GM21723 (cell line): ENCODE data around the gene ANKS3.
A peak's percentile ranks its signal among the peaks of the same experiment; 100 is the strongest.

Experiments
- ATAC-seq: cut with Tn5 transposase; IDR thresholded peaks from one replicate; pipeline ENCODE4 v1.9.1; 2021; ENCODE audit warnings: mild to moderate bottlenecking, moderate library complexity; ENCODE audit not compliant: unreplicated experiment

ANKS3 gene, protein sequence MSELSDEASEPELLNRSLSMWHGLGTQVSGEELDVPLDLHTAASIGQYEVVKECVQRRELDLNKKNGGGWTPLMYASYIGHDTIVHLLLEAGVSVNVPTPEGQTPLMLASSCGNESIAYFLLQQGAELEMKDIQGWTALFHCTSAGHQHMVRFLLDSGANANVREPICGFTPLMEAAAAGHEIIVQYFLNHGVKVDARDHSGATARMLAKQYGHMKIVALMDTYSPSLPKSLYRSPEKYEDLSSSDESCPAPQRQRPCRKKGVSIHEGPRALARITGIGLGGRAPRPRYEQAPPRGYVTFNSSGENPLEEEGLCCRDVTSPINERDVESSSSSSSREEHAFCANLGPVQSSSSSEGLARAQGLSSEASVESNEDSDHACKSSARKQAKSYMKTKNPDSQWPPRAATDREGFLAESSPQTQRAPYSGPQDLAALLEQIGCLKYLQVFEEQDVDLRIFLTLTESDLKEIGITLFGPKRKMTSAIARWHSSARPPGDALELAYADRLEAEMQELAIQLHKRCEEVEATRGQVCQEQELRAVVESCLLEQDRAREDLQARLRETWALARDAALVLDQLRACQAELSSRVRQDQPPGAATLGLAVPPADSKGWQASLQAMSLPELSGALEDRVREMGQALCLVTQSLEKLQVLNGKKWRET

DNA sequence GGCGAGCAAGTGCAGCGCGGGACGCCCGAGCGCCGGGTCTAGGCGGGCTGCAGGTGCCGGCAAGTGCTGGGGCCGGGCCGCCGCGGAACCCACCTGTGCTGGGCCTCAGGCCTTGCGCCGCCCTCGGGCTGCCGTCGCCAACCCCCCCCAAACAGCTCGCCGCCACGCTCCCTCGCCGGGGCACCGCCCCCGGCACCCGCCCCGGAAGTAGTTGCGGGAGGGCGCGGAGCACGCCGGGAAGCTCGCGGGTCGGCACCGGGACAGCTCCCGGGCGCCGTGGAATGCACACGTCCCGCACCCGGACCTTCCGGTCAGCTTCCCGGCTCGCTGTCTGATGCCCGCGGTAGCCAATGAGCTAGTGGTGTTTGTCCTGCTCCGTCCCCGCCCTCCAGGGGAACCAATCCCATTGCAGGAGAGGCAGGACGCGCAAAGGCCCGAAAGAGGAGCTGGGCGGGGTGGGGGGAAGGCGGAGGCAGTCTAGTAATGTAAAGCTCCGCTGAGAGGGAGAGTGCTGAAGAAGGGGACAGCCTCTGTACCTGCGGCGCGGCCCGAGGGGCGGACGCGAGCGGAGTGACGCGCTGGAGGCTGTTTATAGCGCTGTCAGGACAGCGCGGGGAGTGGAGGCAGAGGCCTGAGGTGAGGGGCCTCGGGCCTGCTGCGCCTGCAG is at the start of gene ANKS3, which contains the start of gene DNAAF8:
ANKS3 (minus strand) TSS at position 209 of the 667 bp plus-strand sequence. CDS start 4,122 bp downstream, outside the sequence.
DNAAF8 (plus strand) TSS at position 475 of the 667 bp plus-strand sequence. CDS start 1,978 bp downstream, outside the sequence.
- peak; percentile 73 for ATAC-seq

DNA sequence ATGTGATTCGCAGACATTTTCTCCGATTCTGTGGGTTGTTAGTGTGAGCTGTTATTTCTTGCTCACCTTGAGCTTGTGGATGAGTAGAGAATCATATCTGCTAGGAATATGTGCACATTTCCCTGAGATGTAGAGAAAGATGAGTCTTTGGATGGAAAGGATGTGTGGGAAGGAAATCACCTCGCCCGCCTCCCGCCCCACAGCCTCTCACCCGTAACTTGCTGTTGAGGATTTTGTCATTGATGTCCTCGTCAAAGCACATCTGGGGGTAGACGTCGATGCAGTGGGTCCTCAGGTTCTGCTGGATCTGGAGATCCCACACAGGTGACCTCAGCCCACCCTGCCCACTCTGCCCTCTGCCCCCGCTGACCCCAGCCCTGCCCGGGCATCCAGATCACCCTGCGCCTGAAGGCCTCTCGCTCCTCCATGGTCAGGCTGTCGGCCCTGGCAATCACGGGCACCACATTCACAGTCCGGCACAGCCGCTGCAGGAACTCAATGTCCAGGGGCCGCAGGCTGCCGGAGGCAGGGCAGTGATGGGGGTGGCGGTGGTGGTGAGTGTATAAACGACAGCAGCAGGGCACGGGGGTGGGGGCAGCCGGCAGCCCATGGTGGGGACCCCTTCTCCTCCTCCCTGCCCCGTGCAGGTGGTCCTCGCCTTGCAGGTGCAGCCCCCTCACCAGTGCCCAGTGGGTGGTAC is 49.3 kb upstream of the ANKS3 start:
- ATAC-seq, result no peak

DNA sequence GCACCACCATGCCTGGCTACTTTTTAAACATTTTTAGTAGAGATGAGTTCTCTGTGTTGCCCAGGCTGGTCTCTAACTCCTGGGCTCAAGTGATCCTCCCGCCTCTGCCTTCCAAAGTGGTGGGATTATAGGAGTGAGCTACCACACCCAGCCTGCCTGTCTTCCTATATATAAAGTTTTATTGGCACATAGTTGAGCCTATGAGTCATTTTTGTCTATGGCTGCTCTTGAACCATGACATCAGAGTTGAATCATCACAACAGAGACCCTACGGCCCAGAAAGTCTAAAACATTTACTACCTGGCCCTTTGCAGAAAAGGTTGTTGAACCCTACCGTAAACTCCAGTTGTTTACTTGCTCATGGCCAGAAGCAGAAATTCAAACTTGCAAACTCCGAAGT is 46.2 kb upstream of the ANKS3 start:
- no peak for ATAC-seq

DNA sequence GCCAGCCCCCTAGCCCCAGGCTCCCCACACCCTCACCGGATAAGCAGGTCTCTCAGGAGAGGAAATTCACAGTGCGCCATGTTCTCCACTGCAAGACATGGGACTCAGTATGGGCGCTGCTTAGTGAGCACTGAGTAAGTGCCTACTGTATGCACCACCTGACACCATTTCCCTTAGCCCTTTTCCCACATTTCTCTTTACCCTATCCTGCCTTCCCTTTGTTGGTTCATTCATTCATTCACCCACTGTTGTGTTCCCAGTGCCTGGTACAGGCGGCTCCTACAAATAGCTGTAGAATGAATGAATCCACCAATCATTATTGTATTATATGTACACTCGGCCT is 44.0 kb upstream of the ANKS3 start:
- no peak for ATAC-seq

- no peak for ATAC-seq
Observed at GRCh38 chr16:4777339-4778049, 43.4 kb upstream of the ANKS3 start.

GRCh38 chr16:4776141-4776705 is 42.2 kb upstream of the ANKS3 start:
- ATAC-seq, result no peak

DNA sequence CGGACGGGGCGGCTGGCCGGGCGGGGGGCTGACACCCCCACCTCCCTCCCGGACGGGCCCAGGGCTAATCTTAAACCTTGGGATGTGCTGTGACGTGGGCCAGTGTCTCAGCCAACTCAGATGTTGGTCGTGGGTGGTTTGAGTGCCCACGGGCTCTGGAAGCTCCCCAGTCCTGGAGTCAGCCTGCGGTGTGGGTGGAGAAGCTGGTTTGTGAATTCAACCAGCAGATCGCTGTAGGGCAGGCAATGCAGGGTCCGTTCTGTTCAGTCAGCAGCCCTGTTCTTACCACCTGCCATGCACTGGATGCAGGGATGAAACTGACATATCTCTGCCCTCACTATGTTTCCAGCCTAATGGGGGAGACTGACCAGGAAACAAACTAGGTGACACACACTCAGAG is 40.9 kb upstream of the ANKS3 start:
- ATAC-seq, result no peak

DNA sequence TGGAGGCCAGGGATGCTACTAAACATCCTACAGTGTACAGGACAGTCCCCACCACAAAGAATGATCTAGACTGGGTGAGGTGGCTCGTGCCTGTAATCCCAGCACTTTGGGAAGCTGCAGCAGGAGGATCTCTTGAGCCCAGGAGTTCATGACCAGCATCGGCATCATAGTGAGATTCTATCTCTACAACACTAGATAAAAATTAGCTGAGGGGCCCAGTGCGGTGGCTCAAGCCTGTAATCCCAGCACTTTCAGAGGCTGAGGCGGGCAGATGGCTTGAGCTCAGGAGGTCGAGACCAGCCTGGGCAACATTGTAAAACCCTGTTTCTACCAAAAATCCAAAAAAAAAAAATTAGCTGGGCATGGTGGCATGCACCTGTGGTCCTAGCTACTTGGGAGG is 38.3 kb upstream of the ANKS3 start:
- no peak for ATAC-seq

- ATAC-seq, result no peak
Observed at GRCh38 chr16:4771646-4772045, 37.6 kb upstream of the ANKS3 start.

- ATAC-seq, result no peak
Observed at GRCh38 chr16:4769306-4769638, 35.2 kb upstream of the ANKS3 start.

DNA sequence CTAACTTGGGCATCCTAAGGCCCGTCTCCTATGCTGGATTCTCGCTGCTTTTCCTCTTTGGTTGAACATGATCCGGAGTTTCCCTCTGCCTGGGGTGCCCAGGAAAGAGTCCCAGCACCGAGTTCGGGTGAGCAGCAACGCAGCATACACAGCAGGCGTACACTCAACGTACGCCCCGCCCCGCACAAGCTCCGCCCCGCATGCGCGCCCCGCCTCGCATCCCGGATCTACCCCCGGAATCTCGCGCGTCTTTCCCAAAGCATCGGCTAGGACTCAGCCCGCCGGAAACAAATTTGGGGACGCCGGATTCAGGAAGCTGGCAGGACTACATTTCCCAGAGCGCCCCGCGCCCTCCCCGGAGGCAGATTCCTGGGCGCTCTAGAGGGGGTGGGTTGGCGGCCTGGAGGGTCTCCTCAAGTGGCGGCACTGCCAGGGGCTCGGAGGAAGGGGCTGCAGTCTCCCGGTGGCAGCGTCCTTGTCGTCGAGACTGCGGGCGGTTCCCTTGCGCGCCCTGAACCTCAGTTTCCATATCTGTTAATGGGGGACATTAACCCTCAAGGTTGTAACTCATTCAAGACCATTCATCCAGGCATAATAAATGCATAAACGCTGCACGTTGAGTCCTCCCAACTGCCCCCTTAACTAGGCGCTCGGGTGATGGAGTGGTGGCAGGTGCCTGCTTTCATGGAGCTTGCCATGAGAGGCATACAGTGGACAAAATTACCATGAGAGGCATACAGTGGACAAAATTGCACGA is 34.7 kb upstream of the ANKS3 start:
- ATAC-seq, result peak; percentile 64

DNA sequence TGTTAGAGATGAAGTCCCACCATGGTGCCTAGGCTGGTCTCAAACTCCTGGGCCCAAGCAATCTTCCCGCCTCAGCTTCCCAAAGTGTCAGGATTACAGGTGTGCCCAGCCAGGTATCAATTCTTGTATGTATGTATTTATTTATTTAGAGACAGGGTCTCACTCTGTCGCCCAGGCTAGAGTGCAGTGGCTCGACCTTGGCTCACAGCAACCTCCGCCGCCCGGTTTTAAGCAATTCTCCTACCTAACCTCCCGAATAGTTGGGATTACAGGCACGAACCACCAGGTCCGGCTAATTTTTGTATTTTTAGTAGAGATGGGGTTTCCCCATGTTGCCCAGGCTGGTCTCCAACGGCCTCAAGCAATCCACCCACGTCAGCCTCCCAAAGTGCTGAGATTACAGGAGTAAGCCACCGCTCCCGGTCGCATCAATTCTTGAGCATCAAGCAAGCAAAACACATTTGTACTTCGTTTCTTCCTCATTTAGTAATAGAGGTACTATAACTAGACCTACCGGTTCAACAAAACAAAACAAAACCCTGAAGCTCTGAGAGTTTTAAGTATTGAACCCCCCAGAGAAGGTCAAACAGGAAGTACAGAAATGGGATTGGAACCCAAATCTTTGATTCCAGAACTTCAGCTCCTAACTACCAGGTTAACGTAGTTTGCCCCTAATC is 33.9 kb upstream of the ANKS3 start:
- peak; percentile 3 for ATAC-seq

GRCh38 chr16:4766875-4767628 is 33.0 kb upstream of the ANKS3 start, which contains the start of gene ZNF500:
ZNF500 (minus strand) TSS chr16:4767162; CDS start chr16:4765978, 1,184 bp downstream.
- ATAC-seq, result peak; percentile 77

GRCh38 chr16:4765511-4766474 is 31.7 kb upstream of the ANKS3 start:
- ATAC-seq, result no peak

GRCh38 chr16:4763791-4764190 is 29.7 kb upstream of the ANKS3 start:
- no peak for ATAC-seq

GRCh38 chr16:4762205-4762604 is 28.1 kb upstream of the ANKS3 start:
- ATAC-seq, result no peak
